Activated T-cell treated with anti-CD3 and anti-CD28 coated beads for 48 hours (primary cell): Measurements from ENCODE around the gene EPHA3.
A peak's percentile ranks its signal among the peaks of the same experiment; 100 is the strongest.

Experiments used
- DNase-seq: peaks from one replicate; pipeline ENCODE4 v3.0.0-alpha.2; 2020; ENCODE audit warnings: low read depth

The EPHA3 gene

DNA sequence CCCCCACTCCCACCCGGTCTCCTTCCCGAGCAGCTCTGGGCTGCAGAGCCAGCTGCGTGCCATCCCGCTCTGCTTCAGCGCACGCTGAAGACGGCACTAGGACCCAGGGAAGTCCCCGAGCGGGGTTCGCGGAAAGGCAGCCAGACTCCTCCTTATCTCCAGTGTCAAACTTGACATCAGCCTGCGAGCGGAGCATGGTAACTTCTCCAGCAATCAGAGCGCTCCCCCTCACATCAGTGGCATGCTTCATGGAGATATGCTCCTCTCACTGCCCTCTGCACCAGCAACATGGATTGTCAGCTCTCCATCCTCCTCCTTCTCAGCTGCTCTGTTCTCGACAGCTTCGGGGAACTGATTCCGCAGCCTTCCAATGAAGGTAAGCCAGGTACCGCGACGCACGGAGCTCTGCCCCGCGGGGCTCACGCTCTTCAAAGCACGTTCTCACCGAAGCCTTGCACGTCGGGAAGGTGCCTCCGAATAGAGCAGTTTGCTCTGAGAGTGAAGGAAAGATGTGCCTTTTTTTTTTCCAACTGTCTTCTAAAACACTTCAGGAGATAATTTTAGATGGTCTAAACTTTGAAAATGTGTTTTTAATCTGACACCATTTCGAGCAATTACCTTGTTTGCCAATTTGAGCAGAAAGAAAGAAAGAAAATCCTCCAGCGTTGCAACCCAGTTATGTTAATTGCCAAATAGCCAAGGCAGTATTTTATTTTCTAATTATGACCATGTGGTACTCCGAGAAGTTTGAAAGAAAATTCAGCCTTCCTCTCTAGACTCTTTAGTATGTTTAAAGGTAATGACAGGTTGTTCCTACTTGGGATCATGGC is at the start of gene EPHA3:
Gene EPHA3 (plus strand): TSS at position 161 of the 830 bp plus-strand sequence. CDS start 128 bp downstream, at position 289.
- peak; percentile 23 for DNase-seq

DNA sequence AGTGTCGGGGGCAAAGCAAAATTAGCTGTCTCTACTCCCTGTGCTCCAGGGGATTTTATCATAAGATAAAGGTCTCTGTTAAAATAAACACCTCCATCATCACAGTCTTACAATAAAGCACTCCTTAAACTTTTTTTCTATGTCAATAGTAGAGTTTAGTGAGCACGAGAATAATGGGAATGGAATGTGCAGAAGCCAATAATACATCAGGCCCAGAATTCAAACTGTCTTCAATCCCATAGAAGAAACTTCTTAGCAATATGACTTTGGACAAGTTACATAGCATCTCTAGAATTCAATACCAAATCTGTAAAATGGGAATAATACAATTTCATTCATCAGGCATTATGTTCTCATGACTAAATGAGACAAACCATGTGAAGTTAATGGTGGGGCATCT is 49.0 kb upstream of the EPHA3 start:
- DNase-seq = no peak

DNA sequence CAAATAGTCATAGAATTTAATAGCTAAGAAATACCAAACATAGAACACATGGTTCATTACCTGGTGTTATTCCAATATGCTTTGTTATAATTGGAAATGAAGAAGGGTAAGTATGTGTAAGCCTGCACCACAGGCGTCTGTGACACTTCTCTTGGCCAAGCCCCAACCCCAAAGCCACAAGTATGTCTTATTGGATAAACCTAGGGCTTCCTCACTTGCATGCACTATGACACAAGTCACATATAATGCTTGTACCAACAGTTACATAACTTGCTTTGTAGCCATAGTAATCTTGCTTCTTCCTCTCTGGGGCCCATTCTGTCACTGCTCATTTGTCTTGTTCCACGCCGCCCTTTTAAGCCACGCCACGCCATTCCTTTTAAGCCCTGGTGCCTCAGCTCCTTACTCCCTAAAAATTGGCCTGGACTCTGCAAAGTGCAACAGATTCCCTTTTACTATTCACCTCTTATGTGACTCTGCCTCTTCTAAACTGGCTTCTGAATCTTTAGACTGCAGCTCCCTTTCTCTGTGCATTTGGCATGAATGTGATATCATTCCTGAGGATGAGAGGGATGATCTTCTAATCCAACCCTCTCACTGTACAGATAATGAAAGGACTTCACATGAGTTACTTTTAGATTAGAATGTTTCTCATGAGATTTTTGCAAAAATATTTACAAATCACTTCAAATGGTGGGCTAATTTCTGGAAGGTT is 48.1 kb upstream of the EPHA3 start:
- DNase-seq = no peak

DNA sequence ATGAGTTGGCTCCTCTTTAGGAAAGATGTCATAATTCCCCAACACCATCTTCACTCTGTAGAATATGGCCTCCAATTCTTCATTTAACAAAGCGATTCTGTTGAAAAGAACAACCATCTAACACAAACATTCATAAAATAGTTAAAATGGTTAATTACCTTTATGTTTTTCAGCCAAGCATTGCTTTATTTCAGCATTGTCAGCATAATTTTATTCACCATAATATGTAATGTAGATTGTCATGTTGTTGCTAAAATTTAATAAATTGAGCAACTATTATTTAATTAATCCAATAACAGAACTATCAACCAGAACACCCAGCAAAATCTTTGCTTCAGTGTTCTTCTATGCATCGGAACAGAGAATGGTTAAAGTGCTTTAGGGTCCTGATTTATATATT is 46.2 kb upstream of the EPHA3 start:
- DNase-seq = no peak

DNA sequence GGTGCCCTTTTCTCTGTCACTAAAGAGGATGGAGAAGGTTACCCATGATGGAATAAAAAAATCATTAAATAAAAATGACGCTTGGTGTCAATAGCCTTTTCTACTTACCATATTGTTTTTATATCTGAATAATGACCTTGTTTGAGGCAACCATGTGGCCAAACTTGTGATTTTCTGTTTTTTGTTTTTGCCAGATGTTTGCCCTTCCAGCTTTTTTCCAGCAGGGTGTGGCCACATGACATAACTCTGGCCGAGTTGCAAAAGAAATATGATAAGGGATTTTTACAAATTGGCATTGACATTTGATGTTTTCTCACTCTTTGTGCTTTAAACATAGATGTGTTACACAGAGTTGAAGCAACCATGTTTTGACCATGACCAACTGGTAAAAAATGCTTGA is 39.7 kb upstream of the EPHA3 start:
- DNase-seq = no peak

DNA sequence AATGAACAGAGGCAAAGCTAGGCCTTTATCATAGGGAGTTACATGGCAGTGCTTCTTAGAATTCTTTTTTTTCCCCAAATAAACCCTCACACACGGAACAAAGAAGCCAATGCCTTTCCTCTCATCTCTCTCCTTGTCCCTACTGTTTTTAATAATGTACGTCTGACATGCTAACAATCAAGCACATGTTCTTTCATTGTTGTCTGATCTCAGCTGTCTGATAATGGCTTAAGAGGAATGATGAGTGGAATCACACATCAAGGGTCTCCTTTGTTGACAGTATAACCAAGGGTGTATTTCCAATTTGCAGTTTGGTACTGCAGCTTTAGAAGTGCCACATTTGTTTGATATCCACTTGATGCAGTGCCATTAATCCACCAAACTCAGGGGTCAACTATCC is 34.8 kb upstream of the EPHA3 start:
- DNase-seq = no peak

DNA sequence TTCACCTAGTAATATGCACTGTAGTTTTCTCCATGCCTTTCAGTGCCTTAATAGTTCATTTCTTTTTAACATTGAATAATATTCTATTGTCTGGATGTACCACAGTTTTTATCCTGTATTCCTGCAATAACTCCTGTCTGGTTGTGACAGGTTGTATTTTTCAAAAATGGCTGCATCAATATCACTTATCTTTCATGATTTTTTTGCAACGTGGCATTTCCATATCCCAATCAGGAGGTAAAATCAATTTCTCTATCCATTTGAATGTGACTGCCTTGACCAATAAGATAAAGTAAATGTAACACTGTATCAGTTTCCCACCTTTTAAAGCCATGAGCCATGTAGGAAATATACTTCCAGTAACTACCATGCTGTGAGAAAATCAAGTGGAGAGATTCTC is 27.5 kb upstream of the EPHA3 start:
- no peak for DNase-seq

DNA sequence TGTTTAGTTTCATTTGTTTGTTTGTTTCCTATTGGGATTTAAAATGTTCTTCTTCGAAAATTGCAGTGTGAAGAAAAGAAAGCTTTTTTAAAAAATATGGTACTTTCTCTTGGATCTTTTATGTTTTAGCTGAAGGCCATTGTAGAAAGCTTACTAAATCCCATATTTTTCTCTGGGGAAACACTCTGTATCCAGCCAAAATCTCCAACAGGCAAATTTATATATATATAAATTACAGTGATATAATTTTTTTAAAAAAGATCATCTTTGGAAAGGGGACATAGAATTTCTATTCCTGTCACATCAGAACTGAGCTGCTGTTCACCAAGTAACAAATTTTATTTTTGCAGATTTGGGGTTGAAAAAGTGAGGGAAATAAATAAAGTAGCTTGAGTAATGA is 19.6 kb upstream of the EPHA3 start:
- no peak for DNase-seq

DNA sequence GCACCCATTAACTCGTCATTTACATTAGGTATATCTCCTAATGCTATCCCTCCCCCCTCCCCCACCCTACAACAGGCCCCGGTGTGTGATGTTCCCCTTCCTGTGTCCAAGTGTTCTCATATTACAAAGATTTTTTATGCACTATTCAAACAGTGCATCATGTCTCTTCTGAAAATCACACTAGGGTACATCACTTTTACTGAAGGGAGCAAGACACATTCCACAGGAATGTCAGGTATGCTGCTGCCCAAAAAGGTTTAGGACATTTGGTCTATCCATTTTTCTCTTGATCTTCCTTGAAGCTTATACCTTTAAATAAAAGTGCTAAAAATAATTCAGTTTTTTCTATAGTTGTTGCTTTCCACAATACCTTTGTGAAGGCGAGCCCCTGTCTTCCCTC is 9.2 kb upstream of the EPHA3 start:
- DNase-seq = no peak

DNA sequence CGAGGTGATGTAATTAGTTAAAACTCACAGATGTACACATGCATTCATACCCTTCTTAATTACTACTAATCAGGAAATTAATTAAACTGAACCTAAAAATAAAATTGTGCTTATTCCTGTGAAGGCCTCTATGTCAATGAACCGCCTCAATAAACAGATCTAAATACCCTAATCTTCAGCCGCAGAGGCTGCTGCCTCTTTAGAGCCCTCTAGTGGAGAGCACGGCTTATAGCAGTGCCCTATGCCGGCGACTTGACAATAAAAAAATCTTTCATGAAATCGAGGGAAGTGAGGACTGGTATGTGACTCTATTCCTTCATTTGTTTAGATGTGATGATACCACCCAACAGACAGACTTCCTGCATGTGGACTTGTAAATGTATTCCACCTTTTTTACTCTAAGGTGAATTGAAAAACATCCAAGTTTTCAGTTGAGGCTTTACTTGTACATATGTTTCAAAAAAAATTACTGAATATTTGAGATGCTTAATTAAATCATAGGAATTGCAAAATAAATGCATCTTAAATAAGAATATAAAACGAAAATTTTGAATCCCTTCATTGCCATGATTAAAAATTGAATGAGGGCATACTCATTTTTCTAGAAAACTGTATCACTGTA is 8.3 kb upstream of the EPHA3 start:
- DNase-seq = no peak

DNA sequence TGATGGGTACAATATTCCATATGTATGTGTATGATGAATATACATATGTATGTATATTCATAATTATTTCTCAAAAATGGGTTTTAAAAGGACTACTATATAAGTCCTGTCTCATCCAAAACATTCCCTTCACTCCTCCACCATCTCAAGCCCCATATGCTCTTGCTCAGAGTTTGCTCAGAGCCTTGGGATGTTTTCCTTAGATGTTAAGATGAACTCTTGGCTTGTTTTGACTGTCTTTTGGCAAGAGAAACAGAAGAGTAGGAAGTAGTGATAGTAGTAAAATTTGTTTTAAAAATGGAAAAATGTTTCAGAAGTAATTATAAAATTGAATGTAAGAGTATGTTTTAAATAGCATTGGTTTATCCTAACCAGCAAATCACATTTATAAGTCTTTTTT is 6.2 kb upstream of the EPHA3 start:
- DNase-seq = no peak

DNA sequence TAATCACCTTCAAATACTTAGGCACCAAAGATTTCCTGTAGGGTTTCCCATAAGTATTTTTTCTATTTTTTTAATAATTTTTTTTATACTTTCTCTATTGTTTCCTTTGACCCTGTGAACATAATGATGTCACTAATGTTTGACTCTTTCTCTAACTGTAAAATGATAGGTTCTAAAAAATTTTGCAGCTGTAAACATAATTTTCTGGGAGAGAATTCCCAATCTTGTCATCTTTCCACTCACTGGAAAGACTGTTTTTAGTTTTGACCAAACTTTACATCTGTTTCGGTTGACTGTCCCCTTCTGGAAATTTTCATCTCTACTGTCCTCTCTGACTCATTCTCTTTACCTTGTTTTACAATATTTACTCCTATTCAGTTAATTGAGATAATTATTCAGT is 5.5 kb upstream of the EPHA3 start:
- no peak for DNase-seq

DNA sequence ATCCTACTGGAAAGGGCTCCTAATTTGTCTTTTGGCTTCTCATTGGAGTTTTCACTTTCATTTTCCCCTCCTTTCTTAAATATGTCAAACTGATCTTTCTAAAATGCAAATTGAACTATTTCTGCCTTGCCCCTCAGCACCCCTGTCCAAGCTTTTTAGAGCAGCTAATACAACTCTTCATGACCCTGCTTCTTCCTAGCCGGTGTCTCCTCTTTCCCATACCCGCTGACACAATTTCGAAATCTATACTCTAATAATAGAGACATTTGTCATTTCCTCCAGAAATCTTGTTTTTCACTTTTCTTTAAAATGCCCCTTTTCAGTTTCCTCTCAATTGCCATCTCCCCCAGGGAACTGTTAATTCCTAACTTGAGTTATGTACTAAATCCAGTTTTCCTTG is 2.9 kb upstream of the EPHA3 start:
- DNase-seq = no peak

DNA sequence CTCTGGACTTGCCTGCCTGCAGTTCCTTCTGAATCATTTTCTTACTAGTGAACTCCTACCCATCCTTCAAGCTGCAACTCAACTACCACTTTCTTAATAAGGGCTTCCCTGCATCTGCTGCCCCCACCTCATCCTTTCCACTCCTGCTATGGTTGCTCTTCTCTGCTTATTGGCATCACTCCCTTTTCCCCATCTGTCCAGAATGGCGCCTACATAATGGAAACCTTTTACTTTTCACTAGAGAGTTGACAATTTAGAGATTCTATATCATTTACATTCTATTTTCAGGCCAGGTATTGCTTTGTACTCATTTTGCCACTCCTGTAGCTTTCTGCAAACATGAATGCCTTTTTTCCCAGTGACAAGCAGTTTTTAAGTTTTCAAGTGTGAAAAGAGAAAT is 1.9 kb upstream of the EPHA3 start:
- DNase-seq = no peak

DNA sequence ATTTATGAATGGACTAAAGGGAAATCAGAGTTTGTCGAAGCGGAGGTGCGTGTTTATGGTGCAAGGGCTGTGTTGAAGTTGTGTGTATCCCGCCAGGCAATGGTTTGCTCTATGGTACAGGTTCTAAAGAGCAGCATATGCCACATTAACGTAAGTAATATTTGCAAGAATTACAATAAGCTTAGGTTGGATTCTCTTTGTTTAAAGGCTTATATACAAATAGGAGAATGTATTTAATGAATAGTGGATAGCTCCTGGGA is 800 bp downstream of the EPHA3 start:
- DNase-seq = no peak

DNA sequence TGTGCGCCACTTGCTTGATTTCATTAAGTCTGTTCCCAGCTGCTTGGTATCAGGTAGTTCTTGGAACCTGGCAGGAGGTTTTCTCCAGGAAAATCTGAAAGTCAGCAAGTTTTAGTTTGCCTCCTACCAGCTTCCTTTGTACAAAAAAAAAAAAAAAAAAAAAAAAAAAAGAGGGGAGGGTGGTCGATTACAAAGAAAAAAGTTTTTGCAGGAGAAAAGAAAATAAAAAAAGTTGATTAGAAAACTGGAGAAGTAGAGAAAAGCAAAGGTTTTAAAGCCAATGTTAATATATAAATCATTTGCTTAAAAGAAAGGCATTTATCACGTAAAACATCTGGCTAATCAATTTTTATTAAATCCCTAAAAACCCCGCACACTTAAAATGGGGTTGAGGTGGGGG is 5.9 kb downstream of the EPHA3 start:
- no peak for DNase-seq

DNA sequence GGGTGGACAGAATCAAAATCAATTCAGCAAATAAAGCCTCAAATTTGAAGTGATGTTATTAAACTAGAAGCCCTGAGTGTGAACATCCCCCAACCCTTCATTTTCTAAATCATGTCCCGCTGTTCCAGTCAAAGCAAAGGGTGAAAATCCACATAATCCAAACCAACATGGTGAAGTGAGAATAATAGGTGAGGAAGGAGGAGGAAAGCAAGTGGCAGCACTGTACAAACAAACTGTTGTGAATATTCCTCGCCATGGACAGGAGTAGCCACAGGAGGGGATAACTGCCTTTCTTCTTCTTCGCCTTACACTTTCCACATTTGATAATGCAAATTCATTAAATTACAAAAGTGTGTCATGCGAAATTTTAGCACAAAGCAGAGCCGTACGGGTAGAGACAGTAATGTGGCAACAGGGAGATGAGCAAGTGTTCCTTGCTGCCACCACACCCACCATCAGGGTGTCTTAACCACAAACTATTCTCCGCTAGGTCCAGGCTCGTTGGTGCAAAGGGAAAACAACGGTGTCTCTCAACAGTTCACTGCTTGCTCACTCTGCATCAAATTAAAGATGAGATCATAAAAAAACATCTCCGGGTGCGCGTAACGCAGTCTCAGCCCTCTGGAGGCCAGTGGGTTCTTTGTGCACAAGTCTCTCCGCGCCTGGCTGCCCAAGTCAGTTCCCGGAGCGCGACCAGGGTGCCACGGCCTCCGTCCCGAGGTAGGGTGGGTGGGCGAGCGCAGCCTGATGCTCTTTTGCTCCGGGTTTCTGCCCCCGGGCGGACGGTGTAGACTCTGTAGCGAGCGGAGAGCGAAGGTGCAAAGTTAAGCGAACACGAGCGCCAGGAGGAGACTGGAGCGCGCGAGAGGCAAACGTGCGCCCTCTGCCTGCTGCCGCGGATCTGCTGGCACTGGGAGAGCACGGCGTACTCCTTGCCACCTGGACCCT is 6.7 kb downstream of the EPHA3 start:
- DNase-seq = peak; percentile 17

DNA sequence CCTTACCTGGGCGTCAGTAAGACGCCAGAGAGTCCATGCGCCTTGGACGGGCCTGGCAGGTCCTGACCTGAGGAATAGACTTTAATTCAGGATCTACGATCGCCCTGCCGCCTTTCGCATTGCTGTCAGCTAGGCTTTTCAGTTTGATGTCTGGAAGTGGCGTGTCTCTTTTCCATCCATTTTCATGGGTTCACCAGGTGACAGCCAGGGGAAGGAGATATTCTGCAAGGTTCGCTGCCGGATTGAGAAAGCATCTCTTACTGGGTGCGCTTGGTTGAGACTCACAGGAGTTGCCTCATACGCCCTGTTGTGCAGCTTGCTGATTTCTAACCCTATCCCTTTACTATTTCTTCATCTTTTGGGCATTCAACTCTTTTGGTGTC is 7.4 kb downstream of the EPHA3 start:
- no peak for DNase-seq

DNA sequence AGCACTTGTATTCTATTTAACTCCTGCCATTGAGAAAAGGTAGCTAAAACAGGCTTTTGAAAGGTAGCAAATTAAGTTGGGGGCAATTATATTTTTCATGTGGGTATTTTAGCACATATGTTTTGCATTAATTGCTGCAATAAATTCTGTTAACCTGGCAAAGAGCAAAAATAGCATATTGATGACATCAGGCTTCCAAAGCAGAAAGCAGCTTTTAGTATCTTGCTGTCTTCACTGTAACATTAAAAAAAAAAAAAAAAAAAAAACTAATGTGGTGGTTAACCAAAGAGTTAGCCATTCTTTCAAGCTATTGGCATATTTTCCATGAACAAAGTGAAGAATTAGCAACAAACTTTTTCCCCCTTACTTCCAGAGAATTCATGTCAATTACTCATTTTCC is 9.1 kb downstream of the EPHA3 start:
- no peak for DNase-seq

DNA sequence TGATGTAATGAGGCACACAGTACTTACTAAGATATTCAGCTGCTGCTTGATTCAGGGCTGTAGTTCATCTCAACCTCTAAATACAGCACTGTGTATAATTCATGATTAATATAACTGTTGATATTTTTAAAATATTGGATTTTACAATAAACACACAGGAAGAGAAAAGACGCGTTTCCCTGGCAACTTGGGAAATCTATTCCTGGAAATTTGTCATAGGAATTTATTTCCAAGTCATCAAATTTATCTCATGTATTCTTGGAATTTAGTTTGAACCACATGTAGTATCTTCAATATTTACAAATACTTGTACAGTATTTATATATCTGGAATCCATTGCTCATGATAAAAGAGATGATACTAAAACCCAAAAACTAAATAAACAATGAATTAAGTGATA is 30.6 kb downstream of the EPHA3 start:
- DNase-seq = no peak

DNA sequence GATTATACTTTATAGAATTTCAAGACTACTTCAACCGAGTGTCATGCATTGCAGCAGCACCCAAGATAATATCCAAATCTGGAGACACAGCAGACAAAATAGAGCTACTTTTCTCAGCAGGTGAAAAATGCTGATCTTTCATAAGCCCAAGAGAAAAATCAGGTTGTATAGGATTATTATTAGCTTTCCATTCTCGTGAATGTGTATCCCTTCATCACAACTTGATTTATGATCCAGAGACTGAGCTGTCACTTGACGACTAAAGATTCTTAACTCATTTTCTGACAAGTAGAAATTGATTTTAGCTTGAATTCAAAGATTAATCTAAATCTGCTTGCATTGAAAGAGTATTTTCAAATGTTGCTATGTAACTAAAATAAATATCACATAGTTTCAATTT is 32.4 kb downstream of the EPHA3 start:
- DNase-seq = no peak

DNA sequence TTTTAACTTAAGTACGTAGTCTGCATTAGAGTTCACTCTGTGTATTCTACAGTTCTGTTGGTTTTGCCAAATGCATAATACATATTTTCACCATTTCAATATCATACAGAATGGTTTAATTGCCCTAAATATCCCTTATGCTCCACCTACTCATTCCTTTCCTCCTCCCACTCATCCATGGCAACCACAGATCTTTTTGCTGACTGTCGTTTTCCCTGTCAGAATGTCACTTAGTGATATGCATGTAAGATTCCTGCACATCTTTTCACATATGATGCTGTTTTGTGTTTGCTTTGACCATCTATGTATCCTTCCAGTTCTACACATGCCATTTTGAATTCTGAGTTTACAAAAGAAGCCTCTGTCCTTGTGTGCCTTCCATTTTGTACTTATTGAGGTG is 36.7 kb downstream of the EPHA3 start:
- DNase-seq = no peak

DNA sequence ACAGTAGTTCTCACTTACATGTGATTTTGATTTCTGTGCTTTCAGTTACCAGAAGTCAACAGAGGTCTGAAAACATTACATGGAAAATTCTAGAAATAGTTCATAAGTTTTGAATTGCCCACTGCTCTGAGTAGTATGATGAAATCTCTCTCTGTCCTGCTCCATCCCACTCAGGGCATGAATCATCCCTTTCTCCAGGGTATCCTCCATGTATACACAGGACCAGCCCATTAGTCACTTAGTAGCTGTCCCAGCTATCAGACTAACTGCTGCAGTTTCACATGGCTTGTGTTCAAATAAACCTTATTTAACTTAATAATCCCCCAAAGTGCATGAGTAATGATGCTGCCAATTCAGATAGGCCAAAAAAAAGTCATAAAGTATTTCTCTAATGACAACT is 38.6 kb downstream of the EPHA3 start:
- no peak for DNase-seq
